Vagina (tissue), 2 donors: ENCODE measurements around the gene CFAP221.

Source experiments
- CTCF ChIP-seq, 3 experiments: fragments of 450-650 bp in 2 of 3; fragments of 200-600 bp in 1 of 3; sonication (generic) in 1 of 3; IDR thresholded peaks; one replicate each; pipeline ENCODE4 v1.5.1; 2017 to 2019; ENCODE audit warnings: antibody characterized with exemption in 3 of 3, mild to moderate bottlenecking in 2 of 3, moderate library complexity in 2 of 3
- POLR2A ChIP-seq, 2 donors: fragments of 450-650 bp; IDR thresholded peaks; one replicate each; pipeline ENCODE4 v1.6.1; 2017; ENCODE audit warnings: antibody characterized with exemption in 2 of 2, mild to moderate bottlenecking in 2 of 2, moderate library complexity in 2 of 2

- TF ChIP-seq CTCF (IDR thresholded peaks at IDR 0.05) (no peak), POLR2A (IDR thresholded peaks at IDR 0.05) (no peak)
Observed at GRCh38 chr2:119704670-119705120, 160.4 kb downstream of the CFAP221 start.
